Measurements from ENCODE around the gene BIN1. TPM values are rescaled to one million over a fixed set of nuclear protein-coding genes. Genes with fewer than 3 reads are reported as not detected.

Gene BIN1
- total and polyA plus RNA-seq, 2 donors (not counting 1 experiment from before 2014, with no cell fraction given), result 90.6 to 92.3 TPM

GRCh38 chr2:127140538-127140937 lies 33.6 kb upstream of the BIN1 start:
- Histone ChIP-seq H3K36me3 (replicated peaks in 1 of 2; ENCODE audit: control extremely low read depth in 1 of 2, control insufficient read depth in 1 of 2, extremely low read depth in 1 of 2, insufficient read depth in 2 of 2, low read length in 1 of 2) (no peaks in the 10 kb centered on the region), H4K20me1 (ENCODE audit: control insufficient read depth, insufficient read depth, low read length, poor library complexity, severe bottlenecking) (no peaks in the 10 kb centered on the region), H3K9me3 (ENCODE audit: control extremely low read depth in 1 of 3, control insufficient read depth in 2 of 3, insufficient read depth in 1 of 3, low read length in 2 of 3) (no peaks in the 10 kb centered on the region), H3K27me3 (replicated peaks in 1 of 4; ENCODE audit: control extremely low read depth in 1 of 4, control insufficient read depth in 3 of 4, insufficient read depth in 4 of 4, low read length in 3 of 4) (peaks cover 0 to 3% (median 0%) of the 10 kb centered on the region in 4 experiments), H3K4me1 (ENCODE audit: control insufficient read depth in 2 of 2, insufficient read depth in 2 of 2, low read length in 2 of 2) (peaks cover 0 to 10% of the 10 kb centered on the region in 2 donors), H3K79me2 (ENCODE audit: control insufficient read depth, insufficient read depth, low read length) (no peaks in the 10 kb centered on the region), H3K27ac (ENCODE audit: low read length in 2 of 2) (no peak overlapping the region), H3K9ac (ENCODE audit: low read length) (no peak overlapping the region), H2AFZ (ENCODE audit: insufficient read depth, low read depth, low read length, poor library complexity, severe bottlenecking) (no peak overlapping the region), H3K4me3 (ENCODE audit: control extremely low read depth in 1 of 5, extremely low read depth in 1 of 5, insufficient read depth in 1 of 5, low read depth in 2 of 5, low read length in 4 of 5) (no peak overlapping the region), H3K4me2 (replicated peaks; ENCODE audit: low read depth, low read length, poor library complexity, severe bottlenecking) (no peak overlapping the region)
- TF ChIP-seq EZH2 (IDR thresholded peaks at IDR 0.05; ENCODE audit: borderline replicate concordance, insufficient read depth, low read depth, low read length, poor library complexity, severe bottlenecking) (no peak), CTCF (IDR thresholded peaks at IDR 0.05) (no peak)
- Mint-ChIP-seq H3K4me1 (peaks cover 9% of the 10 kb centered on the region), H3K27me3 (peaks cover 3% of the 10 kb centered on the region), H3K9me3 (ENCODE audit: insufficient read depth) (no peaks in the 10 kb centered on the region), H3K4me3 (no peak overlapping the region), H3K27ac (no peak overlapping the region)
- no peak for DNase-seq
- WGBS (ENCODE audit: insufficient coverage), result 78% methylated on average over 13 of the region's 13 CpGs
- POLR2A ChIA-PET, result no interaction called here
- no peak for ATAC-seq (ENCODE audit: low read depth)
- intact Hi-C loops (cut with micrococcal nuclease), result no loop called here
- CTCF ChIA-PET, result interaction anchor here (1.2 to 1.7 kb wide), 2 partner anchors 73 to 89 kb away, joined by 3 to 4 read pairs; no protein-coding TSS in a partner anchor

- Mint-ChIP-seq H3K4me1 (peaks cover 12% of the 10 kb centered on the region), H3K4me3 (no peak overlapping the region), H3K27ac (no peak overlapping the region), H3K27me3 (peaks cover 3% of the 10 kb centered on the region), H3K9me3 (ENCODE audit: insufficient read depth) (no peaks in the 10 kb centered on the region)
- no peaks in the 10 kb centered on the region for H3K79me2 ChIP-seq (ENCODE audit: control insufficient read depth, insufficient read depth, low read length)
- peak overlapping the region; percentile 38 for H2AFZ ChIP-seq (ENCODE audit: insufficient read depth, low read depth, low read length, poor library complexity, severe bottlenecking)
- no peak for TF ChIP-seq CTCF (IDR thresholded peaks at IDR 0.05)
- TF ChIP-seq EZH2 (IDR thresholded peaks at IDR 0.05; ENCODE audit: borderline replicate concordance, insufficient read depth, low read depth, low read length, poor library complexity, severe bottlenecking), result no peak
- peaks cover 0 to 13% of the 10 kb centered on the region in 2 donors for H3K4me1 ChIP-seq (ENCODE audit: control insufficient read depth in 2 of 2, insufficient read depth in 2 of 2, low read length in 2 of 2)
- POLR2A ChIA-PET, result no interaction called here
- H3K27me3 ChIP-seq (replicated peaks in 1 of 4; ENCODE audit: control extremely low read depth in 1 of 4, control insufficient read depth in 3 of 4, insufficient read depth in 4 of 4, low read length in 3 of 4), result peaks cover 0 to 3% (median 0%) of the 10 kb centered on the region in 4 experiments
- DNase-seq (no peak), ATAC-seq (ENCODE audit: low read depth) (no peak)
- H3K4me2 ChIP-seq (replicated peaks; ENCODE audit: low read depth, low read length, poor library complexity, severe bottlenecking), result peak overlapping the region; percentile 2
- CTCF ChIA-PET, result interaction anchor here (1.2 to 1.7 kb wide), 2 partner anchors 72 to 88 kb away, joined by 3 to 4 read pairs; no protein-coding TSS in a partner anchor
- no peak overlapping the region for H3K4me3 ChIP-seq (ENCODE audit: control extremely low read depth in 1 of 5, extremely low read depth in 1 of 5, insufficient read depth in 1 of 5, low read depth in 2 of 5, low read length in 4 of 5)
- no peaks in the 10 kb centered on the region for H3K36me3 ChIP-seq (replicated peaks in 1 of 2; ENCODE audit: control extremely low read depth in 1 of 2, control insufficient read depth in 1 of 2, extremely low read depth in 1 of 2, insufficient read depth in 2 of 2, low read length in 1 of 2)
- H4K20me1 ChIP-seq (ENCODE audit: control insufficient read depth, insufficient read depth, low read length, poor library complexity, severe bottlenecking), result no peaks in the 10 kb centered on the region
- H3K9ac ChIP-seq (ENCODE audit: low read length), result no peak overlapping the region
- no peaks in the 10 kb centered on the region for H3K9me3 ChIP-seq (ENCODE audit: control extremely low read depth in 1 of 3, control insufficient read depth in 2 of 3, insufficient read depth in 1 of 3, low read length in 2 of 3)
- WGBS (ENCODE audit: insufficient coverage), result 0% methylated on average over 1 of the region's 2 CpGs
- intact Hi-C loops (cut with micrococcal nuclease), result no loop called here
- H3K27ac ChIP-seq (ENCODE audit: low read length in 2 of 2), result no peak overlapping the region
Measured at GRCh38 chr2:127139766-127140165, 32.8 kb upstream of the BIN1 start.
